B cell (primary cell): Measurements from ENCODE around the gene HTRA3. TPM values are rescaled to one million over a fixed set of nuclear protein-coding genes. Genes with fewer than 3 reads are reported as not detected.

ENCODE experiments used
- ATAC-seq: fragments of 200-7000 bp; cut with Tn5 transposase; one replicate; pipeline ENCODE4 v1.10.0; 2021; ENCODE audit warnings: low read depth, mild to moderate bottlenecking, moderate number of reproducible peaks, moderate library complexity
- CTCF ChIA-PET: fragments of 350-600 bp; sonication (Branson Sonifier 250); formaldehyde crosslinking; loops from one replicate; lab custom pipeline; 2021; ENCODE audit warnings: antibody characterized with exemption, inconsistent platforms; lab: Charles Lee
- POLR2A ChIA-PET: fragments of 350-600 bp; sonication (Branson Sonifier 250); formaldehyde crosslinking; loops from one replicate; lab custom pipeline; 2021; ENCODE audit warnings: antibody characterized with exemption; lab: Charles Lee
- DNase-seq: peaks from one replicate; pipeline ENCODE4 v3.0.0; 2013
- H2AFZ ChIP-seq: 2 replicates; pipeline ENCODE4 v1.6.1; 2012; ENCODE audit warnings: mild to moderate bottlenecking, low read depth, low read length; ENCODE audit not compliant: insufficient read depth, poor library complexity, severe bottlenecking
- H3K27ac ChIP-seq, 2 donors: 1 replicate in 1 of 2; 2 replicates in 1 of 2; pipeline ENCODE4 v1.5.1; 2012 to 2013; ENCODE audit warnings: low read length in 2 of 2, mild to moderate bottlenecking in 2 of 2, moderate library complexity in 1 of 2
- H3K27me3 ChIP-seq, 4 experiments: fragments of 200-600 bp in 1 of 4; sonication (generic) in 1 of 4; replicated peaks in 1 of 4; 1 replicate in 2 of 4; 2 replicates in 2 of 4; pipeline versions ENCODE4 v1.6.1 to v1.7.0; 2013 to 2016; ENCODE audit warnings: low read length in 3 of 4, mild to moderate bottlenecking in 2 of 4, mixed read lengths in 1 of 4, moderate library complexity in 1 of 4; ENCODE audit not compliant: insufficient read depth in 4 of 4, control insufficient read depth in 3 of 4; ENCODE audit errors: control extremely low read depth in 1 of 4
- H3K36me3 ChIP-seq, 2 experiments: replicated peaks in 1 of 2; 1 replicate in 1 of 2; 2 replicates in 1 of 2; pipeline versions ENCODE4 v1.6.1 to v1.7.1; 2013; ENCODE audit warnings: low read length in 1 of 2; ENCODE audit not compliant: insufficient read depth in 2 of 2, control insufficient read depth in 1 of 2; ENCODE audit errors: control extremely low read depth in 1 of 2, extremely low read depth in 1 of 2
- H3K4me1 ChIP-seq, 2 donors: fragments of 200-600 bp in 1 of 2; sonication (generic) in 1 of 2; 1 replicate in 1 of 2; 2 replicates in 1 of 2; pipeline versions ENCODE4 v1.5.1 to v1.6.1; 2013 to 2017; ENCODE audit warnings: low read length in 2 of 2; ENCODE audit not compliant: control insufficient read depth in 2 of 2, insufficient read depth in 2 of 2
- H3K4me2 ChIP-seq: replicated peaks from 2 replicates; pipeline ENCODE3; 2012; ENCODE audit warnings: mild to moderate bottlenecking, low read depth, low read length; ENCODE audit not compliant: poor library complexity, severe bottlenecking
- H3K4me3 ChIP-seq, 5 experiments: fragments of 200-600 bp in 1 of 5; sonication (generic) in 1 of 5; 1 replicate in 3 of 5; 2 replicates in 2 of 5; pipeline versions ENCODE4 v1.5.1 to v1.7.0; 2011 to 2016; ENCODE audit warnings: low read length in 4 of 5, mild to moderate bottlenecking in 4 of 5, low read depth in 2 of 5, control low read depth in 1 of 5, moderate library complexity in 1 of 5; ENCODE audit not compliant: insufficient read depth in 1 of 5; ENCODE audit errors: control extremely low read depth in 1 of 5, extremely low read depth in 1 of 5
- H3K79me2 ChIP-seq: fragments of 200-600 bp; sonication (generic); one replicate; pipeline ENCODE4 v1.6.0; 2016; ENCODE audit warnings: low read length; ENCODE audit not compliant: control insufficient read depth, insufficient read depth
- H3K9ac ChIP-seq: fragments of 200-600 bp; sonication (generic); 2 replicates; pipeline ENCODE4 v1.6.1; 2017; ENCODE audit warnings: mild to moderate bottlenecking, low read length, moderate library complexity
- H3K9me3 ChIP-seq, 3 donors: one replicate each; pipeline versions ENCODE4 v1.6.1 to v1.7.1; 2013; ENCODE audit warnings: low read length in 2 of 3; ENCODE audit not compliant: control insufficient read depth in 2 of 3, insufficient read depth in 1 of 3; ENCODE audit errors: control extremely low read depth in 1 of 3
- H4K20me1 ChIP-seq: 2 replicates; pipeline ENCODE4 v1.6.0; 2012; ENCODE audit warnings: mild to moderate bottlenecking, low read length; ENCODE audit not compliant: insufficient read depth, control insufficient read depth, poor library complexity, severe bottlenecking
- H3K27ac Mint-ChIP-seq: one replicate; pipeline ENCODE4 v1.8.0; 2021; ENCODE audit warnings: mixed read lengths
- H3K27me3 Mint-ChIP-seq: one replicate; pipeline ENCODE4 v1.8.0; 2021; ENCODE audit warnings: mixed read lengths
- H3K4me1 Mint-ChIP-seq: one replicate; pipeline ENCODE4 v1.8.0; 2021; ENCODE audit warnings: mixed read lengths
- H3K4me3 Mint-ChIP-seq: one replicate; pipeline ENCODE4 v1.8.0; 2021; ENCODE audit warnings: mixed read lengths
- H3K9me3 Mint-ChIP-seq: one replicate; pipeline ENCODE4 v1.8.0; 2022; ENCODE audit warnings: mixed read lengths; ENCODE audit not compliant: insufficient read depth
- CTCF ChIP-seq: fragments of 200-600 bp; IDR thresholded peaks from one replicate; pipeline ENCODE4 v1.8.0; 2022; ENCODE audit warnings: antibody characterized with exemption, mild to moderate bottlenecking
- EZH2 ChIP-seq: IDR thresholded peaks from 2 replicates; pipeline ENCODE4 v1.6.1; 2012; ENCODE audit warnings: borderline replicate concordance, low read depth, mild to moderate bottlenecking, moderate library complexity, low read length; ENCODE audit not compliant: insufficient read depth, poor library complexity, severe bottlenecking
- WGBS: methylation state at CpG from one replicate; pipeline ENCODE4 v1.1.5; 2013; ENCODE audit warnings: missing lambda C conversion rate; ENCODE audit not compliant: insufficient coverage; 5-methylcytosine and 5-hydroxymethylcytosine counted together
- intact Hi-C: fragments of 100-400 bp; cut with micrococcal nuclease; formaldehyde crosslinking; loops from one replicate; pipeline ENCODE4 v1.10.0; 2022
- polyA plus RNA-seq: library from polyadenylated mRNA; depleted of rRNA; stranded (reverse); fragments of >200 nt; gene quantifications from 2 replicates; pipeline ENCODE4 v1.2.3, GENCODE V29; 2012
- total RNA-seq, 2 donors: library from RNA; stranded (reverse); fragments of 120-200 nt in 1 of 2; gene quantifications; 1 replicate in 1 of 2; 2 replicates in 1 of 2; pipeline versions ENCODE4 v1.2.3 to v1.2.4, GENCODE V29; 2013 to 2022

The HTRA3 gene
- total and polyA plus RNA-seq, 2 donors (not counting 1 experiment from before 2014, with no cell fraction given): not detected

- no peak overlapping the region for H3K9ac ChIP-seq
- POLR2A ChIA-PET: interaction anchor here (1.2 to 5.3 kb wide), 6 partner anchors 9 to 69 kb away, joined by 3 to 50 read pairs (median 4); partner anchors contain the start of gene SH3TC1
- H3K4me1 ChIP-seq: peaks cover 17 to 41% of the 10 kb centered on the region in 2 donors
Observed at GRCh38 chr4:8228319-8229250, 41.0 kb upstream of the HTRA3 start.

More at GRCh38 chr4:8228319-8229250, 41.0 kb upstream of the HTRA3 start:
- H3K36me3 ChIP-seq: peaks cover 12 to 69% of the 10 kb centered on the region in 2 experiments
- ATAC-seq (peak; percentile 73), DNase-seq (peak; percentile 75)
- peak overlapping the region; percentile 68 to 73 for H3K27ac ChIP-seq
- CTCF ChIA-PET: interaction anchor here (0.5 to 5.5 kb wide), 10 partner anchors 9 to 424 kb away, joined by 3 to 35 read pairs (median 5); partner anchors contain the start of gene SH3TC1
- peak overlapping the region in 1 of 5 experiments; percentile 14 for H3K4me3 ChIP-seq
- Mint-ChIP-seq H3K27me3 (no peaks in the 10 kb centered on the region), H3K27ac (peak overlapping the region; percentile 92), H3K4me3 (peak overlapping the region; percentile 74), H3K4me1 (peaks cover 39% of the 10 kb centered on the region), H3K9me3 (no peaks in the 10 kb centered on the region)
- intact Hi-C loops: loop anchor here (1.0 to 5.0 kb wide), 5 partner anchors 10 to 70 kb away; partner anchors contain the start of gene ABLIM2
- WGBS: 27% methylated on average over 39 of the region's 39 CpGs
- no peaks in the 10 kb centered on the region for H3K9me3 ChIP-seq
- H4K20me1 ChIP-seq: peaks cover 74% of the 10 kb centered on the region
- TF ChIP-seq CTCF (no peak), EZH2 (no peak)
- no peaks in the 10 kb centered on the region for H3K27me3 ChIP-seq
- peak overlapping the region; percentile 63 for H3K4me2 ChIP-seq
- peaks cover 16% of the 10 kb centered on the region for H3K79me2 ChIP-seq
- H2AFZ ChIP-seq: no peak overlapping the region
